Mesothelial cell of epicardium (in vitro differentiated cells): ENCODE results near the gene TEK. TPM values are rescaled to one million over a fixed set of nuclear protein-coding genes. Genes with fewer than 3 reads are reported as not detected.

ENCODE experiments used
- DNase-seq, 2 experiments: peaks; one replicate each; pipeline ENCODE4 v3.0.0; 2021; ENCODE audit warnings: low spot score in 2 of 2; ENCODE audit not compliant: unreplicated experiment in 2 of 2
- H3K27ac Mint-ChIP-seq: 2 replicates; pipeline ENCODE4 v1.8.0; 2021; ENCODE audit warnings: mixed read lengths
- H3K27me3 Mint-ChIP-seq: 2 replicates; pipeline ENCODE4 v1.8.0; 2021; ENCODE audit warnings: low read depth, mixed read lengths
- H3K36me3 Mint-ChIP-seq: 2 replicates; pipeline ENCODE4 v1.8.0; 2021; ENCODE audit warnings: mixed read lengths
- H3K4me1 Mint-ChIP-seq: 2 replicates; pipeline ENCODE4 v1.8.0; 2021; ENCODE audit warnings: mixed read lengths
- H3K4me3 Mint-ChIP-seq: 2 replicates; pipeline ENCODE4 v1.8.0; 2021; ENCODE audit warnings: mild to moderate bottlenecking, moderate library complexity, mixed read lengths
- H3K9me3 Mint-ChIP-seq: 2 replicates; pipeline ENCODE4 v1.8.0; 2021; ENCODE audit warnings: mixed read lengths
- total RNA-seq: library from RNA; stranded (reverse); gene quantifications from 3 replicates; pipeline ENCODE4 v1.2.1, GENCODE V29; 2021
- TF ChIP-seq, protein P1 (sequence below): fragments of 200-600 bp; sonication (generic); IDR thresholded peaks from one replicate; pipeline ENCODE4 v1.5.0; 2021; ENCODE audit warnings: antibody characterized with exemption; ENCODE audit not compliant: unreplicated experiment

The TEK gene
- total RNA-seq, 1 donor from 2014 or later, result 6.7 TPM

DNA sequence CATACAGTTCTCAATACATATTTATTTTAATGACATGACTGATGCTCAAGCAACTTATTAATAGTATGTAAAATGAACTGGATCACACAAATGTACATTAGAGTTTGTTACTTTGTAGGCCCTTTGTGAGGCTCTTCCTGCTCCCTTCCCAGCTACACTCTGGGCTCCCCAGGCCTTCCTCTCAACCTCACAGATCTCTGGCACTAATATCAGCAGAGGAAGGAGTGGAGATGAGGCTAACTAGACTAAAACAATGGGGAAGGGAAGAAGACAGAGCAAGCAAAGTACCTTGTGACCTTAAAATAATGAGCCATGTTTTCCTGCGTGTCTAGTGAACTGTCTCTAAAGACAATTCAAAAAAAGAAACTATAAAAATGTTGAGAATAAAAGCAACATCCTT, 30.3 kb upstream of the TEK start:
- no peaks in the 10 kb centered on the region for H3K27me3 Mint-ChIP-seq
- peaks cover 10% of the 10 kb centered on the region for H3K9me3 Mint-ChIP-seq
- H3K27ac Mint-ChIP-seq, result peak overlapping the region; percentile 10
- TF ChIP-seq, protein P1, sequence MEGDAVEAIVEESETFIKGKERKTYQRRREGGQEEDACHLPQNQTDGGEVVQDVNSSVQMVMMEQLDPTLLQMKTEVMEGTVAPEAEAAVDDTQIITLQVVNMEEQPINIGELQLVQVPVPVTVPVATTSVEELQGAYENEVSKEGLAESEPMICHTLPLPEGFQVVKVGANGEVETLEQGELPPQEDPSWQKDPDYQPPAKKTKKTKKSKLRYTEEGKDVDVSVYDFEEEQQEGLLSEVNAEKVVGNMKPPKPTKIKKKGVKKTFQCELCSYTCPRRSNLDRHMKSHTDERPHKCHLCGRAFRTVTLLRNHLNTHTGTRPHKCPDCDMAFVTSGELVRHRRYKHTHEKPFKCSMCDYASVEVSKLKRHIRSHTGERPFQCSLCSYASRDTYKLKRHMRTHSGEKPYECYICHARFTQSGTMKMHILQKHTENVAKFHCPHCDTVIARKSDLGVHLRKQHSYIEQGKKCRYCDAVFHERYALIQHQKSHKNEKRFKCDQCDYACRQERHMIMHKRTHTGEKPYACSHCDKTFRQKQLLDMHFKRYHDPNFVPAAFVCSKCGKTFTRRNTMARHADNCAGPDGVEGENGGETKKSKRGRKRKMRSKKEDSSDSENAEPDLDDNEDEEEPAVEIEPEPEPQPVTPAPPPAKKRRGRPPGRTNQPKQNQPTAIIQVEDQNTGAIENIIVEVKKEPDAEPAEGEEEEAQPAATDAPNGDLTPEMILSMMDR, result no peak
- H3K4me1 Mint-ChIP-seq, result peaks cover 4% of the 10 kb centered on the region
- H3K4me3 Mint-ChIP-seq, result no peak overlapping the region
- peaks cover 12% of the 10 kb centered on the region for H3K36me3 Mint-ChIP-seq
- DNase-seq, result no peak

DNA sequence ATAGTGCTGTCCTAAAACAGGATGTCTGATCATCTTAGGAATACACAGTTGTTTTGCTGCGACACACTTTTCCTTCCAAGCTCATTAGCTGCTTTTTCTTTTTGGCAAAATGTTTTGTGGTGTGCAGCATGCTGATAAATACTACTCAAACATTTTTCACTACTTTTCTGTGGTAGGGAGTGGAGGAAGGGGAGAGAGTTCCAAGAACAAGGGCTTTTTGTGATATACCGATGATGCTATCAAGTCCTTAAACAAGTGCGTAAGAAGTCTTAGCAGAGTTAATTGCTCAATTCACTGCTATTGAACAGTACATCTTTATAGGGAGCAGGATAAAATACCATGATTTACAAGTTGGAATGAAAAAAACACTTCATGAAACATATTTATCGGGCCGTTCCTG, 23.6 kb upstream of the TEK start:
- no peak overlapping the region for H3K4me3 Mint-ChIP-seq
- no peak for DNase-seq
- peaks cover 31% of the 10 kb centered on the region for H3K4me1 Mint-ChIP-seq
- H3K9me3 Mint-ChIP-seq, result no peaks in the 10 kb centered on the region
- no peak overlapping the region for H3K27ac Mint-ChIP-seq
- no peaks in the 10 kb centered on the region for H3K36me3 Mint-ChIP-seq
- TF ChIP-seq, protein P1, result no peak
- no peaks in the 10 kb centered on the region for H3K27me3 Mint-ChIP-seq

DNA sequence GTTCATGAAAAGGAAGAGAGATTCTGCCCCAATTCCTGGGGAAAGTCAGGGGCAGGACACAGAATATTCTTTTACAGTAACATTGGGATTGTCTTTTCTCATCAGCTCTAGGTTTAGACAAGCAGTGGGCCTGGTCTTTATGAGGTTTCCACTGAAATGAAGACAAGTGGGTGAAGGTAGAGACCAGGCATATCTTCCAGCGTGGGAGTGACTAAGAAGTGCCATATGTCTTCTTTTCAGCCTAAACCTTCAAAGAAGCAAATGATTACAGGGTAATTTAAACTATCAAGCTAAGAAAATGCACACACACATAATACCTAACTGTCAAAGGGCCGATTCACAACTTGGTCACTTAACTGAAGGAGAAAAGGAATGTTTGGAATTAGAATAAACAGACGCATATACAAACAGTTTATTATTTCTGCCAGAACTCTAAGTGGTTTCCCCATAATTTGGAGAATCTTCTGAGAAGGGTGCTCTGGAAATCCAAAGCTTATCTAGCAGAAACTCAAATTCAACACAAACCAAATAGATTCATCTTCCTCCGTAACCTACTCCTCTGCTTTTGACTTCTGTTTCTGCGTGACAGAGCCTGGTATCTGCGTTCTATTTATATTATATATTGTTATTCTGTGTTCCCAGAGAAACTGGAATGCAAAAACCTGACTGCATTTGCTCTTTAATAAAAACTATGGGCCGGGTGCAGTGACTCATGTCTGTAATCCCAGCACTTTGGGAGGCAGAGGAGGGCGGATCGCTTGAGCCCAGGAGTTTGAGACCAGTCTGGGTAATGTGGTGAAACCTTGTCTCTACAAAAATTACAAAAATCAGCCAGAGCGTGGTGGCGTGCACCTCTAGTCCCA, 22.0 kb upstream of the TEK start:
- Mint-ChIP-seq H3K4me3 (no peak overlapping the region), H3K4me1 (peaks cover 27% of the 10 kb centered on the region), H3K9me3 (peaks cover 4% of the 10 kb centered on the region), H3K27me3 (no peaks in the 10 kb centered on the region), H3K27ac (peak overlapping the region; percentile 87), H3K36me3 (no peaks in the 10 kb centered on the region)
- TF ChIP-seq, protein P1, result no peak
- no peak for DNase-seq

DNA sequence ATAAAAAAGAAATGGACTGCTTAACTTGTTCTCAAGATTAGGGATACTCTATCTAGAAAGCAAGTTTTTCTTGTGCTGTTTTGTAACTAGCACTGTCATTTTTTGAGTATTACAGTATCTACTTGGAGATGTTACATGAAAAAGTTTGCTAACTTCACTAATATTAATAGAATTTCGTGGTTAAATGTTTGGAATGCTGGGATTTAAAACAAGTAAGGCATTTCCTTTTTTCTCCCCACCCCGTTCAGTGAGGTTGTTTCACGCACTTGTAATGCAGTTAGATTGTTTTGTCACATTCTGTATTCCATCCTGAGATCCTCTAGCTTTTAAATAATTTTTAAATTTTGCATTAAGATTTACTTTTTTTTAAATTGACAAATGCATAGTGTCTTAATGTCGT, 20.0 kb upstream of the TEK start:
- H3K4me1 Mint-ChIP-seq, result peaks cover 27% of the 10 kb centered on the region
- peaks cover 4% of the 10 kb centered on the region for H3K9me3 Mint-ChIP-seq
- H3K27ac Mint-ChIP-seq, result peak overlapping the region; percentile 62
- no peaks in the 10 kb centered on the region for H3K27me3 Mint-ChIP-seq
- TF ChIP-seq, protein P1, result no peak
- no peak overlapping the region for H3K4me3 Mint-ChIP-seq
- DNase-seq, result no peak
- H3K36me3 Mint-ChIP-seq, result no peaks in the 10 kb centered on the region

DNA sequence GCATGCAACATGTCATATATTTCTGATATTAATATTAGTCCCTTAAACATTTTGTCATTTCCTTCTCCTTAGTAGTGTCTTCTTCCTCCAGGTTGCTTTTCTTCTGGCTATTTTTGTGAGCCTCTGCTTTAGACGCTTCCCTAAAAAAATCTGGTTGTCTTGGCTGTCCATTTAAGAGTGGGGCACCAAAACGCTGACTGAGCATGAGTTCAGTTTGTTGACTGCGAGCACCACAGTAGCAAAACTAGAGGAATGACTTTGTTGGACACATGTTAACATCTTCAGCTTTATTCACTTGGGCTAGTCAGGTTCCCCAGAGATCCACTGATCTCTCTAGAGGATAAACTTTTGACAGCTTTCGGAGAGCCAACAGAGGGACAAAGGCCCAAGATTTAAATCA, 19.3 kb upstream of the TEK start:
- no peaks in the 10 kb centered on the region for H3K27me3 Mint-ChIP-seq
- H3K4me1 Mint-ChIP-seq, result peaks cover 31% of the 10 kb centered on the region
- peaks cover 4% of the 10 kb centered on the region for H3K9me3 Mint-ChIP-seq
- DNase-seq, result no peak
- no peak overlapping the region for H3K4me3 Mint-ChIP-seq
- TF ChIP-seq, protein P1, result no peak
- H3K27ac Mint-ChIP-seq, result no peak overlapping the region
- no peaks in the 10 kb centered on the region for H3K36me3 Mint-ChIP-seq
